DOHH2 (cell line): ENCODE measurements around the gene TRERF1.

Experiments
- CTCF ChIP-seq: fragments of 200-600 bp; sonication (generic); IDR thresholded peaks from one replicate; pipeline ENCODE4 v1.5.1; 2014; ENCODE audit warnings: antibody characterized with exemption, mild to moderate bottlenecking, low read depth, low read length; ENCODE audit not compliant: poor library complexity, severe bottlenecking
- EZH2phosphoT487 ChIP-seq: fragments of 200-600 bp; sonication (generic); IDR thresholded peaks from 2 replicates; pipeline ENCODE4 v1.6.1; 2017; ENCODE audit warnings: borderline replicate concordance, mild to moderate bottlenecking, antibody characterized with exemption, low read length, moderate library complexity, mixed read lengths

GRCh38 chr6:42359021-42359420 is 92.7 kb downstream of the TRERF1 start:
- TF ChIP-seq CTCF (no peak), EZH2phosphoT487 (no peak)
